ENCODE data around the gene PTPN5.

DNA sequence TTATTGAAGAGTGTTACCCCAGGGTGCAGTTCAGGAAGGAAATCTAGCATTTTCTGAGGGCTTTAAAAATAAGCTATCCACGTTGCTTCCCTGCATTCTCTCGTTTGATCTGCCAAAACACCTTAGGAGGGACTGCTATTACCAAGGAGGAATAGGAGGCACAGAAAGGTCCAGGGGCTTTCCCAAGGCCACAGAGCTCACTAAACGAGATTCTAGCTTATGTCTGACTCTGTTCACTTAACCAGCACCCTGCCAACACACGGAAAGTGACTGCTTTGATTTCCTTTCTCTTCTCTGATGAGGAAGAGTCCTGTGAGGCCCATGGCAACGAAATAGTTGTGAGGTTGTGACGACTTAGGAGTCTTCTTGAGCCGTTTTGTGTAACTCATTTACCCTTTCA is 3.4 kb upstream of the PTPN5 start:
- TF ChIP-seq, protein P1, sequence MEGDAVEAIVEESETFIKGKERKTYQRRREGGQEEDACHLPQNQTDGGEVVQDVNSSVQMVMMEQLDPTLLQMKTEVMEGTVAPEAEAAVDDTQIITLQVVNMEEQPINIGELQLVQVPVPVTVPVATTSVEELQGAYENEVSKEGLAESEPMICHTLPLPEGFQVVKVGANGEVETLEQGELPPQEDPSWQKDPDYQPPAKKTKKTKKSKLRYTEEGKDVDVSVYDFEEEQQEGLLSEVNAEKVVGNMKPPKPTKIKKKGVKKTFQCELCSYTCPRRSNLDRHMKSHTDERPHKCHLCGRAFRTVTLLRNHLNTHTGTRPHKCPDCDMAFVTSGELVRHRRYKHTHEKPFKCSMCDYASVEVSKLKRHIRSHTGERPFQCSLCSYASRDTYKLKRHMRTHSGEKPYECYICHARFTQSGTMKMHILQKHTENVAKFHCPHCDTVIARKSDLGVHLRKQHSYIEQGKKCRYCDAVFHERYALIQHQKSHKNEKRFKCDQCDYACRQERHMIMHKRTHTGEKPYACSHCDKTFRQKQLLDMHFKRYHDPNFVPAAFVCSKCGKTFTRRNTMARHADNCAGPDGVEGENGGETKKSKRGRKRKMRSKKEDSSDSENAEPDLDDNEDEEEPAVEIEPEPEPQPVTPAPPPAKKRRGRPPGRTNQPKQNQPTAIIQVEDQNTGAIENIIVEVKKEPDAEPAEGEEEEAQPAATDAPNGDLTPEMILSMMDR (IDR thresholded peaks at IDR 0.05) = no peak
- no peak for TF ChIP-seq POLR2A (IDR thresholded peaks at IDR 0.05)
- no peak for TF ChIP-seq POLR2AphosphoS5 (IDR thresholded peaks at IDR 0.05)

Data from prostate gland (tissue), 2 donors.